ENCODE measurements around the gene PAOX.

GRCh38 chr10:133368153-133368552, 10.9 kb upstream of the PAOX start:
- TF ChIP-seq CTCF (IDR thresholded peaks at IDR 0.05) (no peak), POLR2A (IDR thresholded peaks at IDR 0.05) (no peak)

Data from testis (tissue), 2 donors.